ENCODE measurements around the gene SCML1.

DNA sequence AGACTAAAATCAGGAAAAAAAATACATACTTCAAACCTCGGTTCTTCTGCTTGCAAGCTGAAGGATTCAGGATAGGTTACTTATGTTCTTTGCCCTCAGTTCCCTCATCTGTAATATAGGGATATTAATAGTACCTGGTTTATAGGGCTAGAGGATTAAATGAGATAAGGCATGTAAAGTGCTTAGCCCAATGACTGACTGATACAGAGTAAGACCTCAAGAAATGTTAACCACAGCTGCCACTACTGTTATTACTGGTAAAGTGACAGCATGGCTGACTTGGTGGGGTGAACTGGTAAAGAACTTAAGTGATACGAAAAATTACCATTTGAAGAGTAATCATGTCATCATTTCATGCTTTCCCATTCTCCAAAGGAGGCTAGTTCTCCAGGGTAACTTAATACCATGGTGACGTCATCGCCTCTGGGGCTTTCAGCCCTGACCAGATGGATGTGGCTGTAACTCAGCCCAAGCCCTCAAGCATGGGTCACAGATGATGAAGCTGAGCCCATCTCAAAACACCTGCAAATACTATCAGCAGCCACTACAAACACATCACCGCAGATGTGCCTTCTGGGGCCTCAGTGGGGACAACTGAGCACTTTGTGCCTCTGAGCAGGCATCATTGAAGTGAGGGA lies 44.5 kb upstream of the SCML1 start:
- no peak for TF ChIP-seq BACH2 (CRISPR knock-in tag; IDR thresholded peaks at IDR 0.05; ENCODE audit: borderline replicate concordance)
- no peak for TF ChIP-seq TCF4 (CRISPR knock-in tag; IDR thresholded peaks at IDR 0.05; ENCODE audit: borderline replicate concordance)
- TF ChIP-seq CSDC2 (CRISPR knock-in tag; IDR thresholded peaks at IDR 0.05) = no peak

All from SK-N-SH treated with all-trans-retinoic acid at 6 μM for 48 hours (cell line).